ENCODE results near the gene OSGIN1. TPM values are rescaled to one million over a fixed set of nuclear protein-coding genes. Genes with fewer than 3 reads are reported as not detected.

Gene OSGIN1
- polyA plus RNA-seq, 1 experiment, result 6.2 TPM

- H3K27ac ChIP-seq (ENCODE audit: low read depth, low read length), result no peak overlapping the region
- no peak for DNase-seq (ENCODE audit: low read depth, low spot score)
- peaks cover 3% of the 10 kb centered on the region for H3K27me3 ChIP-seq (ENCODE audit: control insufficient read depth, insufficient read depth, low read length)
- no peak overlapping the region for H3K4me3 ChIP-seq (ENCODE audit: low read depth, low read length)
- H3K9me3 ChIP-seq (ENCODE audit: control insufficient read depth, insufficient read depth, low read length), result no peaks in the 10 kb centered on the region; the same call in 1 of the 2 replicates
- CTCF ChIA-PET, result interaction anchor here (0.9 to 3.6 kb wide), 3 partner anchors 39 to 70 kb away, joined by 3 to 20 read pairs (median 11); no protein-coding TSS in a partner anchor
- no peak for TF ChIP-seq CTCF (IDR thresholded peaks at IDR 0.05; ENCODE audit: low read depth, low read length)
- POLR2A ChIA-PET, result no interaction called here
Measured at GRCh38 chr16:83995754-83996153, 42.7 kb downstream of the OSGIN1 start.

DNA sequence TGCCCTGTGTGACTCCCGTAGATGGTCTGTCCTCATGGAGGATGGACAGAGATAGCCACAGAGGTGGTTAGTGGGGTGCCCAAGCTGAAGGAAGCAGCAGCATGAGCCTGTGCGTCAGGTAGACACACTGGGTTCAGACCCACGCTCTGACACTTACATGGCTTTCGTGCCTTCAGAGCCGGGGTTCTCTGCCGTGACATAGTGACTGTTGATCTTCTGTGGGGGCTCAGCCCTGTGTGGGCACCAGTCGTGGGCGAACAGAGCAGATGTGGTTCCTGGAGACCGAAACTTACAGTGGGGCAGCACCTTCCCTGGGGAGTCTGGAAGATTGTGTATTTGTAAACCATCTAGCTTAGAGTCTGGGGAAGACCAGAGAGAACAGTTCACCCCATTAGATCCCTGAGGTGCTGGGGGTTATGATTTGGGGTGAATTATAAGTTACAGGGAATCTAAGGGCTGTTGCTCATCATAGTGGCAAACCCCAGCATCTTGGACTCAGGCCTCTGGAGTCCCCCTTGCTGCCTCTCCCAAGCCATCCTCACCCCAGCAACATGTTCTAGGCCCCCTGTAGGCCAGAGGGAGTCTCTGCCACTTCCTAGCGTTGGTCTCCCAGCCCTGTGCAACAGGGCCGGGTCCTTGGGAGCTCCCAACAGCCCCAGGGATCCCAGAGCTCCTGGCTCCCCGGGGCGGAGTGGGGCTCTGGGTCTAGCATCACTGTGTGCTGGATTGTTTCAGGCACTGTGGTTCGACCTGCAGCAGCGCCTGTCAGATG is 43.6 kb downstream of the OSGIN1 start:
- DNase-seq (ENCODE audit: low read depth, low spot score), result no peak
- POLR2A ChIA-PET, result no interaction called here
- Histone ChIP-seq H3K27me3 (ENCODE audit: control insufficient read depth, insufficient read depth, low read length) (peaks cover 3% of the 10 kb centered on the region), H3K27ac (ENCODE audit: low read depth, low read length) (no peak overlapping the region), H3K4me3 (ENCODE audit: low read depth, low read length) (no peak overlapping the region), H3K9me3 (ENCODE audit: control insufficient read depth, insufficient read depth, low read length) (no peaks in the 10 kb centered on the region; the same call in 1 of the 2 replicates)
- TF ChIP-seq CTCF (IDR thresholded peaks at IDR 0.05; ENCODE audit: low read depth, low read length), result no peak
- CTCF ChIA-PET, result interaction anchor here (2.0 kb wide), 1 partner anchor 67 kb away, joined by 11 read pairs; no protein-coding TSS in a partner anchor

DNA sequence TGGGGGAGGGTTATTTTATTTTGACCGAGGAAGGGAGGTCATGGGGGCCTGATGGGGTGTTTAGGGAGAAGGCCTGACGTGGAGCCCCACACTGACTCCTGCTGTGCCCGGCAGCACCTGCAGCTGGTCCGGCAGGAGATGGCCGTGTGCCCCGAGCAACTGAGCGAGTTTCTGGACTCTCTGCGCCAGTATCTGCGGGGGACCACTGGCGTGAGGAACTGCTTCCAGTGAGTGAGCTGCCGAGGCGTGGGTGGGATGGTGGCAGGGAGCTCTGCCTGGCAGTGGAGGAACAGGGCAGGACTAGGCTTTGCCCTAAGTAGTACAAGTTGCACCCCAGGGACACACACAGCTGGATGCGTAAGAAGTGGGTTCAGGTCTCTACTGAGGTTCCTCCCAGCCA is 45.1 kb downstream of the OSGIN1 start:
- no peak for DNase-seq (ENCODE audit: low read depth, low spot score)
- TF ChIP-seq CTCF (IDR thresholded peaks at IDR 0.05; ENCODE audit: low read depth, low read length), result no peak
- Histone ChIP-seq H3K9me3 (ENCODE audit: control insufficient read depth, insufficient read depth, low read length) (no peaks in the 10 kb centered on the region; the same call in 1 of the 2 replicates), H3K4me3 (ENCODE audit: low read depth, low read length) (no peak overlapping the region), H3K27ac (ENCODE audit: low read depth, low read length) (no peak overlapping the region), H3K27me3 (ENCODE audit: control insufficient read depth, insufficient read depth, low read length) (peaks cover 9% of the 10 kb centered on the region)
- ChIA-PET POLR2A (no interaction called here), CTCF (no interaction called here)

GRCh38 chr16:84000989-84001642 is 48.1 kb downstream of the OSGIN1 start:
- H3K4me3 ChIP-seq (ENCODE audit: low read depth, low read length), result no peak overlapping the region
- DNase-seq (ENCODE audit: low read depth, low spot score), result no peak
- peaks cover 30% of the 10 kb centered on the region for H3K27me3 ChIP-seq (ENCODE audit: control insufficient read depth, insufficient read depth, low read length)
- no peak for TF ChIP-seq CTCF (IDR thresholded peaks at IDR 0.05; ENCODE audit: low read depth, low read length)
- ChIA-PET POLR2A (no interaction called here), CTCF (no interaction called here)
- H3K9me3 ChIP-seq (ENCODE audit: control insufficient read depth, insufficient read depth, low read length), result no peaks in the 10 kb centered on the region; the same call in 1 of the 2 replicates
- H3K27ac ChIP-seq (ENCODE audit: low read depth, low read length), result no peak overlapping the region

DNA sequence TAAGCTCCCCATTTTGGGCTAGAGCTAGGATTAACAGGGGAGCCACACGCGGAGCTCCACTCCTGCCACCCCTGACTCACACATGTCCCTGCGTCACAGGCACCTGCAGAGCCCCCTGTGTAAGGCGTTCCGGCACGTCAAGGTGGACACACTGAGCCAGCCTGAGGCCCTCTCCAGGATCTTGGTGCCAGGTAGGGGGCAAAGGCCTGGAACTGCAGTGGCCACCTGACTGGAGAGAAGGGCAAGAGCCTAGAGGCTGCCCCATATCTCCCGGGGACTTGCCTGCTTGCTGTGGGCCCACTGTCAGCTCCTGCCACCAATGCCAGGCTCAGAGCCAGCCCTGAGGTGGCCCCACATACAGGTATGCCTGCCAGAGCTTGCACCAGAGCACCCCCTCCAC is 48.7 kb downstream of the OSGIN1 start:
- no peak for TF ChIP-seq CTCF (IDR thresholded peaks at IDR 0.05; ENCODE audit: low read depth, low read length)
- DNase-seq (ENCODE audit: low read depth, low spot score), result no peak
- POLR2A ChIA-PET, result no interaction called here
- Histone ChIP-seq H3K9me3 (ENCODE audit: control insufficient read depth, insufficient read depth, low read length) (no peaks in the 10 kb centered on the region; the same call in 1 of the 2 replicates), H3K4me3 (ENCODE audit: low read depth, low read length) (no peak overlapping the region), H3K27ac (ENCODE audit: low read depth, low read length) (no peak overlapping the region), H3K27me3 (ENCODE audit: control insufficient read depth, insufficient read depth, low read length) (peaks cover 30% of the 10 kb centered on the region)
- CTCF ChIA-PET, result no interaction called here
